Peyer's patch (tissue), 4 donors: ENCODE data around the gene LARP4B. TPM values are rescaled to one million over a fixed set of nuclear protein-coding genes. Genes with fewer than 3 reads are reported as not detected.

Experiments
- DNase-seq, 3 donors: peaks; one replicate each; pipeline ENCODE4 v3.0.0-alpha.2; 2017 to 2019
- H3K27ac ChIP-seq, 4 donors: fragments of 200-600 bp; sonication (generic); one replicate each; pipeline ENCODE4 v1.5.1; 2016 to 2019
- H3K27me3 ChIP-seq, 2 donors: fragments of 200-600 bp; sonication (generic); one replicate each; pipeline ENCODE4 v1.5.1; 2019
- H3K36me3 ChIP-seq, 3 donors: fragments of 200-600 bp; sonication (generic); one replicate each; pipeline ENCODE4 v1.5.1; 2016 to 2019
- H3K4me1 ChIP-seq, 4 donors: fragments of 200-600 bp; sonication (generic); one replicate each; pipeline ENCODE4 v1.5.1; 2016 to 2019
- H3K4me3 ChIP-seq, 4 donors: fragments of 200-600 bp; sonication (generic); 1 replicate in 3 of 4; 2 replicates in 1 of 4; pipeline ENCODE4 v1.5.1; 2016 to 2019; ENCODE audit warnings: mild to moderate bottlenecking in 1 of 4
- H3K9me3 ChIP-seq, 4 donors: fragments of 200-600 bp; sonication (generic); one replicate each; pipeline ENCODE4 v1.5.1; 2016 to 2019; ENCODE audit warnings: mild to moderate bottlenecking in 1 of 4
- CTCF ChIP-seq, 6 experiments: fragments of 450-650 bp in 4 of 6; fragments of 200-600 bp in 2 of 6; sonication (generic) in 1 of 6; IDR thresholded peaks; one replicate each; pipeline ENCODE4 v1.5.1; 2017 to 2019; ENCODE audit warnings: antibody characterized with exemption in 6 of 6, mild to moderate bottlenecking in 3 of 6, moderate library complexity in 1 of 6
- POLR2A ChIP-seq, 2 donors: fragments of 450-650 bp; IDR thresholded peaks; one replicate each; pipeline ENCODE4 v1.5.1; 2017; ENCODE audit warnings: antibody characterized with exemption in 2 of 2, mild to moderate bottlenecking in 2 of 2, moderate library complexity in 2 of 2
- total RNA-seq, 4 donors: library from RNA; depleted of rRNA; stranded (reverse); fragments of >200 nt; gene quantifications; one replicate each; pipeline ENCODE4 v1.1.0, GENCODE V29; 2016

Gene LARP4B
- total RNA-seq, 4 donors from 2014 or later: 77.2 to 106 (median 93.3) TPM

- DNase-seq: no peak
- H3K4me1 ChIP-seq: no peaks in the 10 kb centered on the region
- H3K9me3 ChIP-seq: no peaks in the 10 kb centered on the region
- H3K27ac ChIP-seq: no peak overlapping the region
- no peaks in the 10 kb centered on the region for H3K27me3 ChIP-seq
- H3K36me3 ChIP-seq: peaks cover 0 to 32% (median 0%) of the 10 kb centered on the region in 3 donors
- H3K4me3 ChIP-seq: no peak overlapping the region
- TF ChIP-seq POLR2A (IDR thresholded peaks at IDR 0.05) (no peak), CTCF (IDR thresholded peaks at IDR 0.05) (no peak)
Observed at GRCh38 chr10:805620-806305, 125.7 kb downstream of the LARP4B start.

- no peaks in the 10 kb centered on the region for H3K27me3 ChIP-seq
- H3K27ac ChIP-seq: no peak overlapping the region
- H3K36me3 ChIP-seq: peaks cover 0 to 29% (median 0%) of the 10 kb centered on the region in 3 donors
- no peak for DNase-seq
- no peak overlapping the region for H3K4me3 ChIP-seq
- H3K4me1 ChIP-seq: no peaks in the 10 kb centered on the region
- no peak for TF ChIP-seq POLR2A (IDR thresholded peaks at IDR 0.05)
- no peak for TF ChIP-seq CTCF (IDR thresholded peaks at IDR 0.05)
- no peaks in the 10 kb centered on the region for H3K9me3 ChIP-seq
Observed at GRCh38 chr10:804787-805619, 126.5 kb downstream of the LARP4B start.

- Histone ChIP-seq H3K4me3 (no peak overlapping the region), H3K27ac (no peak overlapping the region), H3K9me3 (no peaks in the 10 kb centered on the region), H3K27me3 (no peaks in the 10 kb centered on the region), H3K4me1 (no peaks in the 10 kb centered on the region), H3K36me3 (peaks cover 0 to 22% (median 0%) of the 10 kb centered on the region in 3 donors)
- no peak for DNase-seq
- no peak for TF ChIP-seq POLR2A (IDR thresholded peaks at IDR 0.05)
- TF ChIP-seq CTCF (IDR thresholded peaks at IDR 0.05): no peak
Observed at GRCh38 chr10:804191-804781, 127.2 kb downstream of the LARP4B start.

- Histone ChIP-seq H3K4me1 (no peaks in the 10 kb centered on the region), H3K4me3 (no peak overlapping the region), H3K9me3 (no peaks in the 10 kb centered on the region), H3K27me3 (no peaks in the 10 kb centered on the region), H3K36me3 (peaks cover 0 to 13% (median 0%) of the 10 kb centered on the region in 3 donors), H3K27ac (no peak overlapping the region)
- no peak for DNase-seq
- TF ChIP-seq POLR2A (IDR thresholded peaks at IDR 0.05) (no peak), CTCF (IDR thresholded peaks at IDR 0.05) (no peak)
Observed at GRCh38 chr10:803041-803741, 128.3 kb downstream of the LARP4B start.

- Histone ChIP-seq H3K36me3 (peaks cover 0 to 6% (median 0%) of the 10 kb centered on the region in 3 donors), H3K4me1 (no peaks in the 10 kb centered on the region), H3K4me3 (no peak overlapping the region), H3K9me3 (no peaks in the 10 kb centered on the region), H3K27ac (no peak overlapping the region), H3K27me3 (no peaks in the 10 kb centered on the region)
- no peak for TF ChIP-seq POLR2A (IDR thresholded peaks at IDR 0.05)
- TF ChIP-seq CTCF (IDR thresholded peaks at IDR 0.05): no peak
- DNase-seq: no peak
Observed at GRCh38 chr10:802506-802905, 129.0 kb downstream of the LARP4B start.
